HG02763 (cell line): ENCODE data around the gene MED27.
"Not testable (repeated sequence)": the region's sequence is repeated elsewhere in the genome, so short reads cannot be mapped to it uniquely, and the experiment has no call there.

Experiments
- ATAC-seq: cut with Tn5 transposase; IDR thresholded peaks from one replicate; pipeline ENCODE4 v1.9.1; 2021; ENCODE audit warnings: mild to moderate bottlenecking, moderate library complexity; ENCODE audit not compliant: unreplicated experiment

Gene MED27

GRCh38 chr9:131934673-131935072 lies 145.0 kb downstream of the MED27 start:
- ATAC-seq = no peak

- ATAC-seq = no peak
Measured at GRCh38 chr9:131927091-131927490, 152.6 kb downstream of the MED27 start.

GRCh38 chr9:131926360-131926922 lies 153.2 kb downstream of the MED27 start:
- ATAC-seq = no peak

- no peak for ATAC-seq
Measured at GRCh38 chr9:131925677-131926177, 153.9 kb downstream of the MED27 start.

GRCh38 chr9:131923766-131924165 lies 155.9 kb downstream of the MED27 start:
- ATAC-seq = no peak

GRCh38 chr9:131923132-131923671 lies 156.5 kb downstream of the MED27 start:
- no peak for ATAC-seq

GRCh38 chr9:131921635-131922034 lies 158.0 kb downstream of the MED27 start:
- ATAC-seq = not testable (repeated sequence)

- no peak for ATAC-seq
Measured at GRCh38 chr9:131919216-131919615, 160.5 kb downstream of the MED27 start.

GRCh38 chr9:131918481-131918880 lies 161.2 kb downstream of the MED27 start:
- ATAC-seq = no peak

GRCh38 chr9:131917009-131917408 lies 162.7 kb downstream of the MED27 start:
- ATAC-seq = no peak

GRCh38 chr9:131915181-131915580 lies 164.5 kb downstream of the MED27 start:
- ATAC-seq = no peak

GRCh38 chr9:131912671-131913070 lies 167.0 kb downstream of the MED27 start:
- ATAC-seq = no peak

GRCh38 chr9:131912069-131912468 lies 167.6 kb downstream of the MED27 start:
- no peak for ATAC-seq

GRCh38 chr9:131910572-131910971 lies 169.1 kb downstream of the MED27 start:
- ATAC-seq = no peak

GRCh38 chr9:131905144-131905543 lies 174.5 kb downstream of the MED27 start:
- ATAC-seq = no peak

GRCh38 chr9:131899296-131900228 lies 180.1 kb downstream of the MED27 start:
- no peak for ATAC-seq

GRCh38 chr9:131892902-131893500 lies 186.7 kb downstream of the MED27 start:
- no peak for ATAC-seq

- ATAC-seq = no peak
Measured at GRCh38 chr9:131892162-131892707, 187.4 kb downstream of the MED27 start.

- no peak for ATAC-seq
Measured at GRCh38 chr9:131891598-131891997, 188.1 kb downstream of the MED27 start.

- ATAC-seq = no peak
Measured at GRCh38 chr9:131889437-131890251, 190.0 kb downstream of the MED27 start.
